IMR-90 (cell line): ENCODE measurements around the gene PDE11A.
"Not testable (repeated sequence)": the region's sequence is repeated elsewhere in the genome, so short reads cannot be mapped to it uniquely, and the experiment has no call there.

Experiments
- MAFK ChIP-seq: IDR thresholded peaks from 2 replicates; pipeline ENCODE4 v1.6.1; 2012; ENCODE audit warnings: low read depth, low read length, improper control_type of control experiment
- POLR2A ChIP-seq: IDR thresholded peaks from 2 replicates; pipeline ENCODE4 v1.6.1; 2012; ENCODE audit warnings: mild to moderate bottlenecking, low read depth, low read length
- TF ChIP-seq, protein P1 (sequence below): conservative IDR thresholded peaks from 2 replicates; pipeline ENCODE4 v1.5.1; 2012; ENCODE audit warnings: mild to moderate bottlenecking, low read depth, low read length, improper control_type of control experiment

DNA sequence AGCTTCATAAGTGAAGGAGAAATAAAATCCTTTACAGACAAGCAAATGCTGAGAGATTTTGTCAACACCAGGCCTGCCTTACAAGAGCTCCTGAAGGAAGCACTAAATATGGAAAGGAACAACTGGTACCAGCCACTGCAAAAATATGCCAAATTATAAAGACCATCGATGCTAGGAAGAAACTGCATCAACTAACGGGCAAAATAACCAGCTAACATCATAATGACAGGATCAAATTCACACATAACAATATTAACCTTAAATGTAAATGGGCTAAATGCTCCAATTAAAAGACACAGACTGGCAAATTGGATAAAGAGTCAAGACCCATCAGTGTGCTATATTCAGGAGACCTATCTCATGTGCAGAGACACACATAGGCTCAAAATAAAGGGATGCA, 21.3 kb downstream of the PDE11A start:
- TF ChIP-seq, protein P1, sequence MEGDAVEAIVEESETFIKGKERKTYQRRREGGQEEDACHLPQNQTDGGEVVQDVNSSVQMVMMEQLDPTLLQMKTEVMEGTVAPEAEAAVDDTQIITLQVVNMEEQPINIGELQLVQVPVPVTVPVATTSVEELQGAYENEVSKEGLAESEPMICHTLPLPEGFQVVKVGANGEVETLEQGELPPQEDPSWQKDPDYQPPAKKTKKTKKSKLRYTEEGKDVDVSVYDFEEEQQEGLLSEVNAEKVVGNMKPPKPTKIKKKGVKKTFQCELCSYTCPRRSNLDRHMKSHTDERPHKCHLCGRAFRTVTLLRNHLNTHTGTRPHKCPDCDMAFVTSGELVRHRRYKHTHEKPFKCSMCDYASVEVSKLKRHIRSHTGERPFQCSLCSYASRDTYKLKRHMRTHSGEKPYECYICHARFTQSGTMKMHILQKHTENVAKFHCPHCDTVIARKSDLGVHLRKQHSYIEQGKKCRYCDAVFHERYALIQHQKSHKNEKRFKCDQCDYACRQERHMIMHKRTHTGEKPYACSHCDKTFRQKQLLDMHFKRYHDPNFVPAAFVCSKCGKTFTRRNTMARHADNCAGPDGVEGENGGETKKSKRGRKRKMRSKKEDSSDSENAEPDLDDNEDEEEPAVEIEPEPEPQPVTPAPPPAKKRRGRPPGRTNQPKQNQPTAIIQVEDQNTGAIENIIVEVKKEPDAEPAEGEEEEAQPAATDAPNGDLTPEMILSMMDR: not testable (repeated sequence)
- TF ChIP-seq MAFK, POLR2A: not testable (repeated sequence)
